Activated naive CD4-positive, alpha-beta T cell (primary cell): Measurements from ENCODE around the gene NOCT.
"Not testable (repeated sequence)": the region's sequence is repeated elsewhere in the genome, so short reads cannot be mapped to it uniquely, and the experiment has no call there.

ENCODE experiments used
- DNase-seq, 4 experiments: peaks; one replicate each; lab custom pipeline; 2025; lab: John Stamatoyannopoulos, UW

Gene NOCT

DNA sequence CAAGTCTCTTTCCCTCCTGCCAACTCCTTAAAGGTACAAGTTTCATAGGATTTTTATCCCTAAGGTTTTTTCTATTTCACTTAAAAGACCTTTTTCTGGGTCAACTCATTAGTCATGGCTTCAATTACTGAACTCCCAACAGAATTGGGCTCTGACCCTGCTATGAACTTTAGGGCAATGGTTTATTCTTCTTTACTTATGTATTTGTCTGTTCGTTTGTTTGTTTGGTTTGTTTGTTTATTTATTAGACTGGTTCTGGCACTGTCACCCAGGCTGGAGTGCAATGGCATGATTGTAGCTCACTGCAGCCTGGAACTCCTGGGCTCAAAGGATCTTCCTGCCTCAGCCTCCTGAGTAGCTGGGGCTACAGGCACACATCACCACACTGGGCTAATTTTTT is 5.9 kb upstream of the NOCT start:
- DNase-seq, result no peak

DNA sequence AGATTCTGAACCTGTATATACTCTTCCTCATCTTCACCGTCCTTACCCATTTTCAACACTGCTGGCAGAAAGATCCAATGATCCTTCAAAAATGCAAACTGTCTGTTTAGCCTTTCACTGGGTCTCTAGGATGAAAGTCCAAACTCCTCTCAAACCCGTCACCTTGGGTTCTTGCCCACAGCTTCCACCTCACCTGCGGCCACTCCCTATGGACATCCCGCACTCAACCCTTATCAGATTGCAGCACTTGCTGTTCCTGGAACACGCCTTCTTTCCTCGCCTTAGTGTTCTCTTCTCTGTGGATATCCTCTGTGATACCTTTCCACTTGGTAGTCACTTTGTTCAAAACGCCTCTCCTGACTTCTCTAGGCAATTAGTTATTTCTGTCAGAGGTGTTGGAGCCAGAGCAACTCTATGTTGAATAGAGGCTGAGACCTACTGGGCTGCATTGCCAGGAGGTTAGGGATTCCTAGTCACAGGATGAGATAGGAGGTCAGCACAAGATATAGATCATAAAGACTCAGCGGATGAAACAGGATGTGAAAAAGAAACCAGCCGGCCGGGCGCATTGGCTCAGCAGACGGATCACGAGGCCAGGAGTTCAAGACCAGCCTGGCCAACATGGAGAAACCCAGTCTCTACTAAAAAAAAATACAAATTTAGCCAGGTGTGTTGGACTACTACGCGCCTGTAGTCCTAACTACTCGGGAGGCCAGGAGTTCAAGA is 4.2 kb upstream of the NOCT start:
- no peak for DNase-seq

DNA sequence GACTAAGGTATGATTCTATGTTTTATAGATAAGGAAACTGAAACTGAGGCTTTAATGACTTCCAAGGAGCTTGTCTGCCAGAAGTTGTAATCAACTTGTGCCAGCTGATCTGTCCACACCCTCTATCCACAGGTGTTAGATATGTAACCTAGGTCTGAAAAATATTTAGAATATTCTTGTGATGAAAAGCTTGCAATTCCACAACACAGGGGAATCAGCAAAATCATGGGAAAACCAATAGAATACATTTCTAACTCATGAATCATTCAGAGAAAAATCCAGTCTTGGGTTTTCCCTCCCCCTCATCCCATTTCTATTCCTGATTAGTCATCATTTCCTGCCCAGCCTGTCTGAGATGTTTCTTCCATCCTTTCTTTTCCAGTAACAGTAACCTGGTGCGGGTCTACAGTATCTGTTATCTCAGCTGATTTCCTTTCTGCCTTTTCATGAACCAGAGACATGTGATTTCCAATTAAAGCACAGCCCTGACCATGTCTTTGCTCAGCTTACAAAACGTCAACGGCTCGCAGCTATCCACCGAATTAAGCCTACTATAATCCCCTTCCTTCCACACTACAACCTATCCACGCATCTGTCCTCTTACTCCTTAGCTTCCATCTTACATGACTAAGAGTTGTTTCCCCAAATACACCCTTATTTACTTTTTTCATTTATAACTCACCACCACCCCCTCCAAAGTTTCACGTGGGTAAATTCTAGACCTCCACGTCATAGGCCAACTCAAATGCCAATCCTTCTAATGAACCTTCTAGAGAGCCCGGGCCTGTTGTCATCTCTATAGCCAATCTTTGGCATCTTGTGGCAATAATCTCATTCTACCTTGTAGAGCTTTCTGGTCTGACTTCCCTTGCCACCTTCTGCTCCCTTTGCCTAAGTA is 961 bp upstream of the NOCT start:
- no peak for DNase-seq

DNA sequence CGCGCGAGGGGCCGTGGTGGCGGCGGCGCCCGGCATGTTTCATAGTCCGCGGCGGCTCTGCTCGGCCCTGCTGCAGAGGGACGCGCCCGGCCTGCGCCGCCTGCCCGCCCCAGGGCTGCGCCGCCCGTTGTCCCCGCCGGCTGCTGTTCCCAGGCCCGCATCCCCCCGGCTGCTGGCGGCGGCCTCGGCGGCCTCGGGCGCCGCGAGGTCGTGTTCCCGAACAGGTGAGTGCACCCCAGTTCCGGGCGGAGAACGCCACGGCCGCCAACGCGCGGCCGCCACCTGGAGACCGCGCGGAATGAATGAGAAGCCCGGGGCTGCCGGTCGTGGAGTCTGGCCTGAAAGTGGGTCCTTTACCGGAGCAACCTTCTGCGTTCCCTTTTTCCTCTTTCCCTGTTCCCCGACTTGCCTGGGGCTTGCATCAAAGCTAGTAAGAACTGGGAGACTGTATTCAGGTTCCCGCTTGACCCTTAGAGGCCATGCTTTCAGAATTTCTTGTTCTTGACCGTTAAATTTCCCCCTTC is 429 bp downstream of the NOCT start:
- DNase-seq, result peak in 2 of 4 experiments; percentile 22 to 33

DNA sequence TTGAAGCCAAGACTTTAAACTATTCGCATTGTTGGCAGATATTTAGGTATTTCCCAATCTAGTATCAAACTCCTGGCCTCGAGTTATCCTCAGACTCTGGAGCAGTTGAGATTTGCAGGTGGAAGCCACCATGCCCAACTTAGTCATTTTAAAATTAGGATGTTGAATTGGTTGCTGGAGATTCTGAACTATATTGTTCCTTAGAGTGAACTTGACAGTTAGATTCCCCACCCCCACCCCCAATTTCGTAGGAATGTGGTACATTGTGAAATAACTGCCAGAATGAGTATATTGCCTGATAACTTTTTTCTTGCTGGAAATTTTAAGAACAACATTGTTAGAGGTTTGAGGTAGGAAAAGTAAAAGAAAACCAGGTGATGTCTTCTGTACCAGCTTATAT is 2.3 kb downstream of the NOCT start:
- no peak for DNase-seq

DNA sequence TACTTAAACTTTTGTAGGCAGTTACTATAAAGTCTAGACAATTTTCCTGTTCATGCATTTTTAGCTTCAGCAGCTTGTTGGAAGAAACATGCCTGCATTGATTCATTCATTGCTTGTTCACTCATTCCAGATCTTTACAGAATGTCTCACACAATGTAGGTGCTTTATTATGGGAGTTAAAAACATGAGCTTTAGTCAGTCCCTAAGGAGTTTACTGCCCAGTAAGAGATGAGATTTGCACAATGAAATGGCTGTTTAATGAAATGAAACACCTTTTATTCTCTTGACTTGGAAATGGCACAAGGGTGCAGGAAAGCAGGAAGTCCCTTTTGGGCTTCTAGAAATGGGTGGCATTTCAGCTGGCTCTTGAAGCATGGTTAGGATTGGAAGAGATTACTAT is 2.9 kb downstream of the NOCT start:
- DNase-seq, result no peak

DNA sequence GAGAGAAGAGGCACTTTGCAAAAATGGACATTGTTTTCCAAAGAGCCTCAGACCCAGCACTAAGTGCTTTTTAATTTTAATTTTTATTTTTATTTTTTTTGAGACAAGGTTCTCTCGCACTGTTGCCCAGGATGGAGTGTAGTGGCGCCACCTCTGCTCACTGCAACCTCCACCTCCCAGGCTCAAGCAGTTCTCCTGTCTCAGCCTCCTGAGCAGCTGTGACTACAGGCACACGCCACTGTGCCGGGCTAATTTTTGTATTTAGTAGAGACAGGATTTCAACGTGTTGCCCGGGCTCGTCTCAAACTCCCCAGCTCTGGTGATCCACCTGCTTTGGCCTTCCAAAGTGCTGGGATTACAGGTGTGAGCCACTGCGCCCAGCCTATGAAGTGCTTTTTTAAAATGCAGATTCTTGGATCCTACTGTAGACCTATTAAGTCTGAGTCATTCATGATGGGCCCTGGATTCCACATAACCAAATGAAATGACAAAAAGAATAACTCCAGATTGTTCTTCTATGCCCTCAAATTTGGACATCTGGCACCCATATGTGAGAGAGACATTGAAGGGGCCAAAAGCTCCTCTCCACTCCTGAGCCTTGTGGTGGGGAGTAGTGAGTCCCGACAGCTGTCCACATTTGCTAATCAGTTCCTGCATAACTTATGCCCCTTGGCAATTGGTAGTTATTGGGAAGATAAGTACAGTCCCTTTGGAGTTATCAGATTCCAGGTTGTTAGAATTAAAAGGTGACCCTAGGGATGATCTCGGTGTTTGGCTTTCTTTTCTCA is 3.6 kb downstream of the NOCT start:
- DNase-seq, result no peak

DNA sequence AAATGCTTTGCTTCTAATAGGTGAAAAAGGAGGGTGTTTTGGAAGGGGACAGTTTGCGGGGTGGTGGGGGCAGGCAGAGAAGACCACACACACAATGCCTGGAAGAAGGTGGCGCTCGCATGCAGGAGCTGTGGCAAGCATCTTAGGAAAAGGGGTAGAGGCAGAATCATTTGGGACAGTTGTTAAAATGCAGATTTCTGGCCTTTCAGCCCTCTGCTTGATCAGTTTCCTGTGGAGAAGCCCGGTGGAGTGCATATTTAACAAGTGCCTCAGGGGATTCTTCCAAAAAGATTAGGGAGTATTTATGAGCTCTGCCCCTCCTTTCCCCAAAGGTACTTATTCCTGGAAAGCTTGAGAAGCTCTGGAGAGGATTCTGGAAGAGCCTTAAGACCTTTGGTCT is 4.8 kb downstream of the NOCT start:
- DNase-seq, result no peak

DNA sequence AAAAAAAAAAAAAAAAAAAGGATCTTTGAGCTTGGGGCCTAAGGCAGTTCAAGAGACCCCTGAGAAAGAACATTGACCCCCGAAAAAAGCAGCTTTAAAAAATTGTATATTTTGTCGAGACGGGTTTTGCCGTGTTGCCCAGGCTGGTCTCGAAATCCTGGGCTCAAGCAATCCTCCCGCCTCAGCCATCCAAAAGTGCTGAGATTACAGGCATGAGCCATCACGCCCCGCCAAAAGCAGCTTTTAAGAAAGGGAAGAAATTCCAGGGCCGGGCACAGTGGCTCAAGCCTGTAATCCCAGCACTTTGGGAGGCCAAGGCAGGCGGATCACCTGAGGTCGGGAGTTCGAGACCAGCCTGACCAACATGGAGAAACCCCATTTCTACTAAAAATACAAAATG is 5.5 kb downstream of the NOCT start:
- not testable (repeated sequence) for DNase-seq

DNA sequence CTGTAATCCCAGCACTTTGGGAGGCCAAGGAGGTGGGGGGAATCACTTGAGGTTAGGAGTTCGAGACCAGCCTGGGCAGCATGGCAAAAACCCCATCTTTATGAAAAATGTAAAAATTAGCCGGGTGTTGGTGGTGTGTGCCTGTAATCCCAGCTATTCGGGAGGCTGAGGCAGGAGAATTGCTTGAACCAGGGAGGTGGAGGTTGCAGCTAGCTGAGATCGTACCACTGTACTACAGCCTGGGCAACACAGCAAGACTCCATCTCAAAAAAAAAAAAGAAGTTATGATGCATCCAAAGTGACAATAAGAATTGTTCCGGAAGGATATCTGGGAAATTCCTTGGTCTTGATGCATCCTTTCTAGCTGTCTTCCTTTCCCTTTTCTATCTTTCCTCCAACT is 7.3 kb downstream of the NOCT start:
- DNase-seq, result no peak

DNA sequence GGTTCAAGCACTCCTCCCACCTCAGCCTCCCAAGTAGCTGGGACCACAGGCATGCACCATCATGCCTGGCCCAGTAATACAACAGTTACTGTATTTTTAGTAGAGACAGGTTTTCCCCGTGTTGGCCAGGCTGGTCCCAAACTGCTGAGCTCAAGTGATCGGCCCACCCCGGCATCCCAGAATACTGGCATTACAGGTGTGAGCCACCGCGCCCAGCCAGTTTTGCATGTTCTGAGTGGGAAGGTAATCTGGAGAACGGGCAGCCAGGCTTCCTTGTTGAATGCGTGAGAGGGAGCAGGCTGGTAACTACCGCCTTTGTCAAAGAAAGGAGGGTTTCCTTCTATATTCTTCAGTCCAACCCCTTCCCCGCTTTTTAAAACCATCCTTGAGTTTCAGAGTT is 9.1 kb downstream of the NOCT start:
- DNase-seq, result no peak

DNA sequence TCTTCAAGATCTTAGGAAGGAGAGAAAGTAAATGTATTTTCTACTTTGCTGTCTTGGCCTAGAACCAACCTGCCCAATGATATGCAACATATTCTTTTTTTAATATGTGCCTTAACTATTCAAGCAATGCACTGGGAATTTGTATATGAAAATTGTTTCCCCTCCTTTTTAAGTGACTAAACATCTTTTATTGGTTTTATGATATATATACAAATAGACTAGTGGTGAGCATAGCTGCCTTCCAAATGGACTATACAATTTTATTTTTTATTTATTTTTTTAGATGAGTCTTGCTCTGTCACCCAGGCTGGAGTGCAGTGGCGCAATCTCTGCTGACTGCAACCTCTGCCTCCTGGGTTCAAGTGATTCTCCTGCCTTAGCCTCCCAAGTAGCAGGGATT is 10.3 kb downstream of the NOCT start:
- DNase-seq, result no peak

DNA sequence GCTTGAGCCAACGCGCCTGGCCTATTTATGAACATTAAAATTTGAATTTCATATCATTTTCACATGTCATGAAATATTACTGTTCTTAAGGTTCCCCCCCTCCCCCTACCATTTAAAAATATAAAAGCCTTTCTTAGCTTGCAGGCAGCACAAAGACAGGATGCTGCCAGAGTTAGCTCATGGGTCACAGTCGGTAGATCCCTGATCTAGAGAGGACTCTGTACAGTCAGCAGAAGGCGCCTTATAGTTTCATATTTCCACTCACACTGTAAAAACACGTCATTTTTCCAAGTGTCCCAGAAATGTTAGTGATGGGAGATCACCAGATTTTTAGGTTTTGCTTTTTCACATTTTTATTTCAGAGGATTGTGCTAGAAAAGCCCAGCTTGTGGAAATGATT is 12.2 kb downstream of the NOCT start:
- DNase-seq, result no peak

DNA sequence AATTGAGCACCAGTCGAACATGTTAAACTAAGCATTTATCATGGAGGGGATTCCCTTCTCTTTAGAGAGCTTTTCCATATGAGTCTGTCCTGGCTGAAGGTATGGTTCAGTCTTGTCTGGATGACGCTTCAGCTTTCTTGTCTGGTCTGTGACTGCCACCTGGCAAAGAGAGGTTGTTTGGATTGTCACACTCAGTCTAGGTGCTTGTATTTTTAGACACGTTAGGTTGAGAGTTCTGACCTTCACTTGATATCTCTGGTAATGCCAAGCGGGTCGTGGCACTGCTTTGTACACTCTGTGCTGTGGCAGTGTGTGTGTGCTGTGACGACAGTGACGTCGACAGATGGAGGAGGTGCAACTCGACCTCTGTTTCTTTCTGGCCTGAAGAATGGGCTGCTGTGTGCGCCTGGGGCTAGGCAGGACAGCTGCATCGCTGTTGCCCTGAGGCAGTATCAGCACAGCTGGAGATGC is 12.6 kb downstream of the NOCT start:
- no peak for DNase-seq

DNA sequence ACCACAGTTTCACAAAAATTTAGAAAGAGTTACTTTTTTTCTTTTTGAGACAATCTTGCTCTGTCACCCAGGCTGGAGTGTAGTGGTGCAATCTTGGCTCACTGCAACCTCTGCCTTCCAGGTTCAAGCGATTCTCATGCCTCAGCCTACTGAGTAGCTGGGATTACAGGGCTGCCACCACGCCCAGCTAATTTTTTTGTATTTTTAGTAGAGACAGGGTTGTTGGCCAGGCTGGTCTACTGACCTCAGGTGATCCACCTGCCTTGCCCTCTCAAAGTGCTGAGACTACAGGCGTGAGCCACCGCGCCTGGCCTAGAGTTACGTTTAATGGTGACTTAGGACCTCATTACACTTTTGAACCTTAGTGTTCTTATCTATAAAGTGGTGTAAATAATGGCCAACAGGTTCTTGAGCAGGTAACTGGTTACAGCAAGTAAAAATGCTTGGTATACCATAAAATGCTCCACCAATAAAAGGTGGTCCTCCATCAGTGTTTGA is 14.3 kb downstream of the NOCT start:
- not testable (repeated sequence) for DNase-seq

DNA sequence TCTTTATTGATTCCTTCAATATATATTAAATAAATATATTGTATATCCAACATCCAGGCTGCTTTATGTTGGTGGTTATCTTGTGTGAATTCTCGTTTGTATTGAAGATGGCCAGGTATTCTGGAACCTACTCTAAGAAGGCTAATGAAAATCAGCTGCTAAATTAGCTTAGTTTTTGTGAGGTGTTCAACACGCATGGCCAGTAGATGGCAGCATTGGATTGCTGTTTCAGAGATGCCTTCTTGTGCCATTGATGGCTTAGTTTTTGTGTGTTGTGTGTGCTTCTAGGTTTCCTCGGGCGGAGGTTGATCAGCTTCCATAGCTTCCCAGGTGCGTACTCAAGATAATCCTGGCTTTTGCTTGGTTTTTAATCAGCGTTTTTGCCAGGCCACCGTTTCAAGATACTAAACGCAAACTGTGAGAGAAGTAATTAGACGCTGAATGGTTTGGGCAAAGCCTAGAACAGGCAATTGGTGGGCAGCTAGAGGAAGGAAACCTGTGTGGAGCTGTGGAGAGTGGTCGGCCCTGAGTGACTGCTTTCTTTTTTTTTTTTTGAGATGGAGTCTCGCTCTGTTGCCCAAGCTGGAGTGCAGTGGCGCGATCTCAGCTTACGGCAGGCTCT is 15.1 kb downstream of the NOCT start:
- DNase-seq, result peak; percentile 4 to 45 (median 24)

DNA sequence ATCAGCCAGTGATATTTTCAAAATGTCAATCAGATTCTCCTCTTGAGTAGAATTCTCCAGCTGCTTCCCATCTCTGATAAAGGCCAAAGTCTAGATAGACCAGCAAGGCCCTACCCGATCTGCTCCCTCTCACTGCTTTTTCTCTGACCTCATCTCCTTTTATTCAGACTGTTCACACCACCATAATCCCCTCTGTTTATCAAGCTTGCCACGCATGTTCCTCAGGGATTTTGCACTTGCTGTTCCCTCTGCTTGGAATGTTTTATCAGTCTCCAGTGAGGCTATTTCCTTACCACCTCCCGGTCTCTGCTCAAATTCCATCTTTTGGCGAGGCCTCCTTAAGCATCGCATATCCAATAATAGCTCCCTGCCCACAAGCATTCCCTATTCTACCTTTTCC is 20.1 kb downstream of the NOCT start:
- no peak for DNase-seq

DNA sequence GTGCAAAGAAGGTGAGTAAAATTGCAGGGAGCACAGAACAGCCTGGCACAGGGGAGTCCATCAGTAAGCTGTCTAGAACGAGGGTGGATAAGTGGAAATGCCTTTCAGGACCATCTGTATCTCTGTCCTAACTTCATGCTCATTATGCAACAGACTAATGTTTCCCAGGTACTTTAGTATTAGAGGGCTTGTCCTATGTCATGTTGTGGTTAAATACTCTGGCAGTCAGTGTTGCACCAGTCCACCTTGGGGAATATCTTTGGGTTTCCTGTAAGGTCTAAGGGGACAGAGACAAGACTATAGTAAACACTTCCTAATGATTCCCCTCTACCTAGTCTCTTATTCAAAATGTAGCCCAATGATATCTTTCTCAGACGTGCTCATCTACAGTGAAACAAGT is 21.3 kb downstream of the NOCT start:
- no peak for DNase-seq

DNA sequence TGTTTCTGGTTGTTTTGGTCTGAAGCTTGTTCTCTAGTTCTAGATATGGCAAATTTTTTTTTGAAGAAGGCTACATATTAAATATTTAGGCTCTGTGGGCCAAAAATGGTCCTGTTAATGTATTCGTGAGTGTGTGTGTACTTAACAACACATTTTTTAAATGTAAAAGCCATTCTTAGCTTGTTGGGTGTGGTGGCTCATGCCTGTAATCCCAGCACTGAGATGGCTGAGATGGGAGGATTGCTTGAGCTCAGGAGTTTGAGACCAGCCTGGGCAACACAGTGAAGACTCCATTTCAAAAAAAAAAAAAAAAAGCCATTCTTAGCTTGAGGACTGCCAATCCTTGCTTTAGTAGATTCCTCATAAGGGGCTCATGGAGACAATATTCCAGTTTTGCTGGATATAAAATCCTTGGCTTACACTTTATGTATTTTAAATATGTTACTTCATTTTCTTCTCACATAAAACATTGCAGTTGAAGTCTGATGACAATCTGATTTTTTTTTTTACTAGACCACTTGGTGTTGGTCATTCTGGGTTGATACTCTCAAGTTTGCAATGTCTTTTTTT is 23.4 kb downstream of the NOCT start:
- DNase-seq, result no peak

DNA sequence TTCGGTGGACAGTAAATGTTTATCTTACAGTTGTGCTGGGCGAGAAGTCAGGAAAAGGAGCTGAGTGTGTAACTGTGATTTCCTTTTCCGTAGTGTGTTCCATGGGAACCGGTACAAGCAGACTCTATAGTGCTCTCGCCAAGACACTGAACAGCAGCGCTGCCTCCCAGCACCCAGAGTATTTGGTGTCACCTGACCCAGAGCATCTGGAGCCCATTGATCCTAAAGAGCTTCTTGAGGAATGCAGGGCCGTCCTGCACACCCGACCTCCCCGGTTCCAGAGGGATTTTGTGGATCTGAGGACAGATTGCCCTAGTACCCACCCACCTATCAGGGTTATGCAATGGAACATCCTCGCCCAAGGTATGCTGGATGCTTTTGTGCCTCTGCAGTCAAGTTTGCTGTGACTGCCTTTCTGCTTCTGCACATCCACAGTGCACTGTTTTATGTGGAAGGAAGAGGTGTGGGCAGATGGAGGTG is 27.4 kb downstream of the NOCT start:
- DNase-seq, result no peak

DNA sequence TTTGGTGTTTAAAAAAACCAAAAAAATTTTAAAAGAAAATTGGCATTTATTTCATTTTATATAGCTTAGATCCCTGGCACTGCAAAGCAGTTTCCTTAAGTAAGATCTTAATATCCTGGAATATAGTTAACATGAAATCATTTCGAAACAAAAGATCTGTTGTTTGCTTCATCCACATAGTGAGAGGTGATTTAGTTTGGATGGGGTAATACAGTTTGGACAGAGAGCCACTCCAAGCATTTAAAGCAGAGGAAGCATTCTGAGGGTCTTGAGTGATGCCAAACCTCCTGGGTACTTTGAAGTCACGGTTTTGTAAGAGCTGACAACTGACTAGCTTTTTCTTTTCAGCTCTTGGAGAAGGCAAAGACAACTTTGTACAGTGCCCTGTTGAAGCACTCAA is 28.7 kb downstream of the NOCT start:
- DNase-seq, result no peak
